Midbrain (tissue), 1 donor: ENCODE measurements around the gene NXPE3.
"Not testable (repeated sequence)": the region's sequence is repeated elsewhere in the genome, so short reads cannot be mapped to it uniquely, and the experiment has no call there.

Experiments used
- DNase-seq: peaks from one replicate; lab custom pipeline; 2025; lab: John Stamatoyannopoulos, UW

The NXPE3 gene

GRCh38 chr3:101851850-101852714, 73.1 kb downstream of the NXPE3 start:
- DNase-seq, result no peak

- DNase-seq, result no peak
Measured at GRCh38 chr3:101852983-101853840, 74.2 kb downstream of the NXPE3 start.

- no peak for DNase-seq
Measured at GRCh38 chr3:101853982-101854381, 75.0 kb downstream of the NXPE3 start.

GRCh38 chr3:101854608-101855304, 75.7 kb downstream of the NXPE3 start:
- no peak for DNase-seq

DNA sequence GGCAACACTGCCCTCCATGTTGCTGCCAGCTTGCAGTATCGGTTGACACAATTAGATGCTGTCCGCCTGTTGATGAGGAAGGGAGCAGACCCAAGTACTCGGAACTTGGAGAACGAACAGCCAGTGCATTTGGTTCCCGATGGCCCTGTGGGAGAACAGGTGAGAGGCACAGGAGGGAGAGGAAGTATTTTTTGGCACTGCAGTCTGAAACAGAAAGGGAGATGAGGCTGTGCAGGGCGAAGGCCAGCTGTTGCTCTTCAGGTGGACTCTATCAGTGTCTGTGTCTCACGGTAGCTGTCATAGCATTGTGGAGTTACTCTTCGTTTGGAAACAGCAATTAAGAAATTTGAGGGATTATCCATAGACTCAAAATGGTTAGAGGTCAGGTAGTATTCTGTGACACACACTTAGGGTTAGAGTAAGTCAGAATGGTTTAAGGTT, 78.3 kb downstream of the NXPE3 start:
- DNase-seq, result no peak

GRCh38 chr3:101858464-101859030, 79.5 kb downstream of the NXPE3 start:
- no peak for DNase-seq

- DNase-seq, result no peak
Measured at GRCh38 chr3:101859882-101860448, 81.0 kb downstream of the NXPE3 start.

DNA sequence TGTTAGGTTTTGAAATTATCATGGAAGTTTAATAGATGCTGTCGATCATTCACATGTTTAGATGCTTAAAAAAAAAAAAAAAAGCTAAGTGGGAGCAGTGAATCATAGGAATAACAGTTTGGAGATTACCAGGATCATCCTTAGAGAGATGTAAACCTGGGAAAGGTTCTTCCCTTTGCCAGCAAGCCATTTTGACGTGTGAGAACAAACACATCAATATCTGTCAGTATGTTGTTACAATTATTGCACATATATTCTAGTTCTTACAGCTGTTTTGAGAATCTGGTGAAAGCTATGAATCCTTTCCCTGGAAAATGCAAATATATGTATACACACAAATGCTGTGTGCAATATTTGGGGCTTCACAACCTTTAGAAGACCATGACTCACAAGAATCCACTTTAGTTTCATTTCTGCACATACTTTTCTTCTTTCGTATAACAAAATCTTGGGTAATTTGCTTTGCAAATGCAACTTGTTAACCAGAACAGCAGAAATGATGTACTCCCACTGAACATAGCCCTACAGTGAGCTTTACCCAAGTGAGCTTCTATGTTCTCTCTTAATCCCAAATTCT, 82.3 kb downstream of the NXPE3 start:
- DNase-seq, result no peak

DNA sequence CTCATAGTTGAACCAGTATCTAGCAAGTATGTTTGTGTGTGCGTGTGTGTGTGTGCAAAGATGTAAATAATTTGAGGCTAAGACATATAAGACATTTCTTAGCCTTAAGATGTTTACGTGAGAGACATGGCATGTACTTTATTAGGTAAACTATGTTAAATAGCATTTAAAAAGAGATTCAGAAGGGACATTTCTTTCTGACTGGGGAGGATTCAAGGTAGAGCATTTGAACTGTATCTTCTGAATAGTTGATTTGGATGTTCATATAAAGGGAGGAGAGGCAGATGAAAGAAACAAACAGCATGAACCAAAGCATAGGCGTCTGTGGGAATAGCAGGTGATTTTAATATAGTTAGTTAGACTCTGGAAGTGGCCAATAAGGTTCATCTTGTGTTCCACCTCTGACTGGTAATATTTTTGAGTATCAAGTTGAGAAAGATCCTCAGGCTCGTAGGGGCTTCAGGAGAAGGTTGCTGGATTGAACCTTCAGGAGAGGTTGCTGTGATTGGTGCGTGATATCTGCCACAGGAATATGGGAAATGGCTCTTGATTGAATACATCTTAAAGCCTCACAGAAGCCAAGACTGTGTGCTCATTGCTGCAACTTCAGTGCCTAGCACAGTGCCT, 82.9 kb downstream of the NXPE3 start:
- no peak for DNase-seq

DNA sequence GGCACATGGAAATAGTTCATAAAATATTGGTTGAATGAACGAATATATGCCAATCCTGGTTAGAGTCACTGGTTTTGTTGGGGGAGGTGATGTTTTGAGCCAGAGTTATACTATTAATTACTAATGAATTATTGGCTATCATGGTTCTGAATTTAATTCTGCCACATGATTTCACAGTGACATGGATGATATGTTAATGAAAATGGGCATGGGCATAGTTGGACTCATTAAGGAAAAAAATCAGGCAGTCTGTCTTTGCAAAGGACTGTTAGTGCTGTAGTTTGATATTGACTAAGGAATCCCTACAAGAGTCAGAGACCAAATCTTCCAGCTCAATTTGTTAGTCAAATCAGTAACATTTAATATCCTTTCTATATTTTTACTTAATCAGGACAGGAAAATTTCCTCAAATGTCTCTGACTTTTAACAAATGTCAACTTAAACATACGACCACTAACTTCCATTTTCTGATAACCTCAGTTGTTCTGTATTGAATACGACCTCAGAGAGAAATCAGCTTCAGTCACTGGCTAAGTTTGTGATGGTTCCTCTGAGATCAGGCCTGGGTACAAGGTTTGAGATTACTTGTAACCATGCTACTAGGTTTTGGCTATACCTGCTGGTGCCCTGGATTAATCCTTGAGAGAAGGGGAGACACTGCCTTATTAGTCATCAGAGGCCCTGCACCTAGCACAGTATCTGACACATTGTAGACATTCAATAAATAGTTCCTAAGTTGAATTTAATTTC, 83.6 kb downstream of the NXPE3 start:
- no peak for DNase-seq

DNA sequence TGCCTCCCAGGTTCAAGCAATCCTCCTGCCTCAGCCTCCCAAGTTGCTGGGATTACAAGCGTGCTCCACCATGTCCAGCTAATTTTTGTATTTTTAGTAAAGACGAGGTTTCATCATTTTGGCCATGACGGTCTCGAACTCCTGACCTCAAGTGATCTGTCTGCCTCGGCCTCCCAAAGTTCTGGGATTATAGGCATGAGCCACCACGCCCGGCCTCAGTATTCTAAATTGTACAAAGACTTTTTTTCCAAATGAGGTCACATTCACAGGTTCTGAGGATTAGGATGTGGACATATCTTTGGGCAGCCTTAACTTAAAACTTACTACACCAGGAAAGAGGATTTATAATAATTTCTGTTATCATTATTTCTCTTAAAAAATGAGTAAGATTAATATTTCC, 85.9 kb downstream of the NXPE3 start:
- not testable (repeated sequence) for DNase-seq

GRCh38 chr3:101865751-101866509, 86.9 kb downstream of the NXPE3 start:
- no peak for DNase-seq

DNA sequence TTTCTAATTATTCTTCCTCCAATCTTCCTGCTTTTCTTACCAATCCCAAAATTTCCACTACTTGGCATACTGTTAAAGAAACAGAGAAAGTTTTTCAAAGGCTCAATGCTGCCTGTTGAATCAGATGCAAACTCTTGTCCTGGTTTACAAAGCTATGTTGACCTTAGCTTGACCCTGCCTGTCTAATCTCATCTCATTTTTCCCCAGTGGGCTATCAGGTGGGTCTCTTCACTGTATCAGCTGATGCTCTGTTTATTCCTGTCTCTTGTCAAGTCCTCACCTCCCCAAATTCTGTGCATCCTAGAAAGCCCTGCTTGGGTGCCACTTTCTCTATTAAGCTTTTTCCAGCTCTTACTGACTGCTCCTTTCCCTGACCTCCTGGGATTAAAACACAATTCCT, 88.5 kb downstream of the NXPE3 start:
- DNase-seq, result no peak

GRCh38 chr3:101867996-101868395, 89.0 kb downstream of the NXPE3 start:
- no peak for DNase-seq

DNA sequence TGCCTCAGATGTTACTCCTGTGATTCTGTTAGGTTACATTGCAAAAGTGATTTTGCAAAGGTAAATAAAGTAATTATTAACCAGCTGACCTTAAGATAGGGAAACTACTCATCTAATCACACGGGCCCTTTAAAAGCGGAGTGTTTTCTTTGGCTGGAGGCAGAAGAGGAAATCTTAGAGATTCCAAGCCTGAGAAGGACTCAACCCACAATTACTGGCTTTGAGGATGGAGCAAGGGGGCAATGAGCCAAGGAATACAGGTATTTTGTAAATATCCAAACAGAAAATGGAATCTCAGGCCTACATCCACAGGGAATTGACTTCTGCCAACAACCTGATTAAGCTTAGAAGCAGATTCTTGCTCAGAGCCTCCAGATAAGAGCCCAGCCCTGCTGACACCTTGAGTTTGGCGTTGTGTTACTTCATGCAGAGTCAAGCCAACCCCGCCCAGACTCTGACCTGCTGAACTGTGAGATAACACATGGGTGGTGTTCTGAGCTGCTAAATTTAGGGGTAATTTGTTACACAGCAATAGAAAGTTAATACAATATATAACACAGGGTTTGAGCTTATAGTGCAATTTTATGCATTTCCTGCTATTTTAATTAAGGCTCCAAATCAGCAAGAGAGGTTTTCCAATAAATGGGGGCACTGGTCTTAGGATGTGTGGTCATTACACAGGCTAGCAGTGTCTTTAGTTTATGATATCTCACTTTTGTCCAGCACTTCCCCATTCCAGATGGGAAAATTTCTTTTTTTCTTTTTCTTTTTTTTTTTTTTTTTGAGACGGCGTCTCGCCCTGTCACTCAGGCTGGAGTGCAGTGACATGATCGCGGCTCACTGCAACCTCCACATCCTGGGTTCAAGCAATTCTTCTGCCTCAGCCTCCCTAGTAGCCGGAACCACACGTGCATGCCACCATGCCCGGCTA, 89.8 kb downstream of the NXPE3 start:
- no peak for DNase-seq

GRCh38 chr3:101870138-101870537, 91.1 kb downstream of the NXPE3 start:
- no peak for DNase-seq

GRCh38 chr3:101873619-101874018, 94.6 kb downstream of the NXPE3 start:
- no peak for DNase-seq

DNA sequence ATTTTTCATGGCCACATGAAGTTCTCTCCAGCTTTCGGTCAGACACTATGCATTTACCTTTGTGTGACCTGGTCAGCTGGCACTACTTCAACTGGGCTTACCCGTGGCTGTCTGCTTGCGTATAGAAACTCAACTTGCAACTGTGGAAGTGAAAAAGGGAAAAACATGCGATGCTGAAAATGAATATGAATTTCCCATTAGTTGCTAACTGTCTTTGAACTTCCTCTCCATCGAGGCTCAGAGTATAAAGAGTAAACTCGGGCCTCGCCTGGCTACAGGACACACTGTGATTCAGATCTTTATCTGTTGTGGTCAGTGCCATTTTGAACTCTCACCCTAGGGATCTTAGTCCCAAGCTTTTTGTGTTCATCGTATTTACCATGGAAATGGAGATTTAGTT, 97.1 kb downstream of the NXPE3 start:
- DNase-seq, result no peak
